OCI-LY3 (cell line): ENCODE measurements around the gene RPS26.

Source experiments
- CTCF ChIP-seq: fragments of 200-600, 300-600 bp; sonication (generic); IDR thresholded peaks from 2 replicates; pipeline ENCODE4 v1.5.1; 2014; ENCODE audit warnings: antibody characterized with exemption, low read length, low read depth
- EZH2phosphoT487 ChIP-seq: fragments of 200-600 bp; shearing (Covaris generic); IDR thresholded peaks from 2 replicates; pipeline ENCODE4 v1.6.1; 2018; ENCODE audit warnings: antibody characterized with exemption, mixed run types, low read depth

GRCh38 chr12:56038022-56038655 lies 3.6 kb upstream of the RPS26 start:
- no peak for TF ChIP-seq CTCF
- no peak for TF ChIP-seq EZH2phosphoT487
